Activated naive CD4-positive, alpha-beta T cell treated with anti-CD3 and anti-CD28 coated beads for 36 hours (primary cell): ENCODE measurements around the gene GPR152. TPM values are rescaled to one million over a fixed set of nuclear protein-coding genes. Genes with fewer than 3 reads are reported as not detected.
"Not testable (repeated sequence)": the region's sequence is repeated elsewhere in the genome, so short reads cannot be mapped to it uniquely, and the experiment has no call there.

Source experiments
- CTCF ChIA-PET: fragments of 350-600 bp; sonication (Branson Sonifier 250); formaldehyde crosslinking; loops from one replicate; lab custom pipeline; 2021; ENCODE audit warnings: antibody characterized with exemption; lab: Charles Lee
- DNase-seq: peaks from one replicate; pipeline ENCODE4 v3.0.0-alpha.2; 2020
- H3K27ac Mint-ChIP-seq: one replicate; pipeline ENCODE4 v1.8.0; 2021; ENCODE audit warnings: mild to moderate bottlenecking, mixed read lengths
- H3K27me3 Mint-ChIP-seq: one replicate; pipeline ENCODE4 v1.8.0; 2021; ENCODE audit warnings: low read depth, mixed read lengths
- H3K36me3 Mint-ChIP-seq: one replicate; pipeline ENCODE4 v1.8.0; 2021; ENCODE audit warnings: low read depth, mixed read lengths
- H3K4me1 Mint-ChIP-seq: one replicate; pipeline ENCODE4 v1.8.0; 2021; ENCODE audit warnings: low read depth, mixed read lengths
- H3K4me3 Mint-ChIP-seq: one replicate; pipeline ENCODE4 v1.8.0; 2021; ENCODE audit warnings: mild to moderate bottlenecking, moderate library complexity, mixed read lengths
- H3K9me3 Mint-ChIP-seq: one replicate; pipeline ENCODE4 v1.8.0; 2021; ENCODE audit warnings: mixed read lengths
- intact Hi-C: fragments of 100-400 bp; cut with micrococcal nuclease; formaldehyde crosslinking; loops from one replicate; pipeline ENCODE4 v1.15.1; 2023
- microRNA-seq: library from miRNA; unstranded; fragments of <30 nt; microRNA quantifications from one replicate; pipeline ENCODE4 v1.2.0, GENCODE V29; 2022; ENCODE audit warnings: borderline microRNAs expressed, borderline replicate concordance
- total RNA-seq, 2 experiments: library from RNA; stranded (reverse); gene quantifications; one replicate each; pipeline ENCODE4 v1.2.3, GENCODE V29; 2021

The GPR152 gene
- total RNA-seq, 2 experiments from 2014 or later, result not detected

- Mint-ChIP-seq H3K36me3 (peaks cover 31% of the 10 kb centered on the region), H3K4me1 (peaks cover 67% of the 10 kb centered on the region)
Measured at GRCh38 chr11:67405688-67406339, 46.7 kb downstream of the GPR152 start.

GRCh38 chr11:67405196-67405567, 47.3 kb downstream of the GPR152 start:
- peak; percentile 55 for DNase-seq
- H3K9me3 Mint-ChIP-seq, result no peaks in the 10 kb centered on the region
- H3K27me3 Mint-ChIP-seq, result no peaks in the 10 kb centered on the region
- peaks cover 66% of the 10 kb centered on the region for H3K4me1 Mint-ChIP-seq
- intact Hi-C loops, result loop anchor here (10.0 kb wide), 1 partner anchor 400 kb away; no protein-coding TSS in a partner anchor
- H3K36me3 Mint-ChIP-seq, result peaks cover 34% of the 10 kb centered on the region
- peak overlapping the region; percentile 92 for H3K27ac Mint-ChIP-seq
- H3K4me3 Mint-ChIP-seq, result peak overlapping the region; percentile 83
- CTCF ChIA-PET, result interaction anchor here (1.2 to 6.2 kb wide), 4 partner anchors 13 to 63 kb away, joined by 3 to 28 read pairs (median 5); partner anchors contain the start of gene RAD9A

More at GRCh38 chr11:67405688-67406339, 46.7 kb downstream of the GPR152 start:
- H3K9me3 Mint-ChIP-seq, result no peaks in the 10 kb centered on the region
- no peaks in the 10 kb centered on the region for H3K27me3 Mint-ChIP-seq
- CTCF ChIA-PET, result interaction anchor here (1.2 to 6.2 kb wide), 2 partner anchors 13 to 14 kb away, joined by 3 to 28 read pairs; partner anchors contain the start of gene RAD9A
- intact Hi-C loops, result loop anchor here (10.0 kb wide), 1 partner anchor 399 kb away; no protein-coding TSS in a partner anchor
- peak overlapping the region; percentile 83 for H3K4me3 Mint-ChIP-seq
- peak overlapping the region; percentile 92 for H3K27ac Mint-ChIP-seq
- DNase-seq, result no peak

GRCh38 chr11:67404515-67405195, 47.9 kb downstream of the GPR152 start:
- peak overlapping the region; percentile 92 for H3K27ac Mint-ChIP-seq
- no peaks in the 10 kb centered on the region for H3K27me3 Mint-ChIP-seq
- peak; percentile 77 for DNase-seq
- peaks cover 32% of the 10 kb centered on the region for H3K36me3 Mint-ChIP-seq
- CTCF ChIA-PET, result interaction anchor here (0.7 to 6.2 kb wide), 7 partner anchors 8 to 65 kb away, joined by 3 to 28 read pairs (median 3); partner anchors contain the start of gene RAD9A
- H3K9me3 Mint-ChIP-seq, result no peaks in the 10 kb centered on the region
- peak overlapping the region; percentile 83 for H3K4me3 Mint-ChIP-seq
- peaks cover 63% of the 10 kb centered on the region for H3K4me1 Mint-ChIP-seq
- intact Hi-C loops, result loop anchor here (5.0 to 10.0 kb wide), 3 partner anchors 137 to 400 kb away; partner anchors contain the start of genes GRK2 and NDUFV1

GRCh38 chr11:67403085-67403484, 49.4 kb downstream of the GPR152 start:
- CTCF ChIA-PET, result interaction anchor here (0.6 to 6.2 kb wide), 7 partner anchors 10 to 60 kb away, joined by 3 to 28 read pairs (median 10); partner anchors contain the start of gene RPS6KB2
- Mint-ChIP-seq H3K4me3 (peak overlapping the region; percentile 83), H3K36me3 (peaks cover 35% of the 10 kb centered on the region), H3K27ac (peak overlapping the region; percentile 92), H3K4me1 (peaks cover 61% of the 10 kb centered on the region)
- DNase-seq, H3K27me3 Mint-ChIP-seq, H3K9me3 Mint-ChIP-seq: not testable (repeated sequence)
- intact Hi-C loops, result loop anchor here (1.0 to 10.0 kb wide), 6 partner anchors 25 to 402 kb away; partner anchors contain the start of genes GRK2, NDUFV1, RPS6KB2 and TMEM134

GRCh38 chr11:67402192-67402839, 50.2 kb downstream of the GPR152 start:
- Mint-ChIP-seq H3K27ac (peak overlapping the region; percentile 92), H3K36me3 (peaks cover 36% of the 10 kb centered on the region), H3K4me3 (peak overlapping the region; percentile 65), H3K4me1 (peaks cover 61% of the 10 kb centered on the region)
- not testable (repeated sequence) for H3K27me3 Mint-ChIP-seq, H3K9me3 Mint-ChIP-seq, DNase-seq
- intact Hi-C loops, result loop anchor here (1.0 to 10.0 kb wide), 7 partner anchors 19 to 402 kb away; partner anchors contain the start of genes GRK2, NDUFV1 and PTPRCAP
- CTCF ChIA-PET, result interaction anchor here (0.6 to 6.2 kb wide), 14 partner anchors 10 to 104 kb away, joined by 3 to 28 read pairs (median 6); partner anchors contain the start of genes PITPNM1, PTPRCAP, RAD9A and RPS6KB2

GRCh38 chr11:67401495-67402191, 50.9 kb downstream of the GPR152 start, which contains the start of gene PPP1CA:
TSS of gene PPP1CA (minus strand) at chr11:67401858. CDS start at chr11:67401782, 76 bp downstream.
- peak within 1 kb of the TSS; percentile 72 for H3K4me3 Mint-ChIP-seq
- H3K27me3 Mint-ChIP-seq, result no peaks in the 10 kb centered on the region
- H3K36me3 Mint-ChIP-seq, result peaks cover 35% of the 10 kb centered on the region
- H3K4me1 Mint-ChIP-seq, result peaks cover 60% of the 10 kb centered on the region
- H3K9me3 Mint-ChIP-seq, result no peaks in the 10 kb centered on the region
- intact Hi-C loops, result loop anchor here (1.0 to 10.0 kb wide), 8 partner anchors 20 to 403 kb away; partner anchors contain the start of genes GRK2, NDUFV1 and PTPRCAP
- CTCF ChIA-PET, result interaction anchor here (0.6 to 6.2 kb wide), 20 partner anchors 10 to 155 kb away, joined by 3 to 28 read pairs (median 4); partner anchors contain the start of genes PITPNM1, POLD4, PTPRCAP and RAD9A
- peak within 1 kb of the TSS; percentile 92 for H3K27ac Mint-ChIP-seq
- peak; percentile 91 for DNase-seq

Small RNA genes within 50 kb of the gene (microRNA-seq; reads per million reads assigned to microRNA genes)
- gene MIR6752, result 2.7 reads per million

Other genes starting within 250 kb of the GPR152 start
- 100 to 1,000 TPM; 293 to 295 TPM for gene GRK2, start 186.3 kb downstream of the GPR152 start, total RNA-seq
- 10 to 100 TPM; 56.2 to 61.9 TPM for gene ANKRD13D, start 163.4 kb downstream of the GPR152 start, total RNA-seq
- gene SSH3, start 149.2 kb downstream of the GPR152 start, total RNA-seq, result 1 to 10 TPM; 4.1 to 5.4 TPM
- gene POLD4, start 99.2 kb downstream of the GPR152 start, total RNA-seq, result 10 to 100 TPM; 40.7 to 42.0 TPM
- gene CLCF1, start 79.1 kb downstream of the GPR152 start, total RNA-seq, result not detected
- gene RAD9A, start 60.7 kb downstream of the GPR152 start, total RNA-seq, result 10 to 100 TPM; 29.5 to 30.7 TPM
- gene PPP1CA, start 50.9 kb downstream of the GPR152 start, total RNA-seq, result 100 to 1,000 TPM; 202 to 204 TPM
- gene TBC1D10C, start 48.6 kb downstream of the GPR152 start, total RNA-seq, result 10 to 100 TPM; 73.7 to 81.4 TPM
- gene CARNS1, start 37.1 kb downstream of the GPR152 start, total RNA-seq, result 1 to 10 TPM in 1 of 2 experiments, under 1 TPM in 1; 0.91 to 2.0 TPM
- gene RPS6KB2, start 24.2 kb downstream of the GPR152 start, total RNA-seq, result 10 to 100 TPM; 50.7 to 51.2 TPM
- 10 to 100 TPM; 56.8 to 62.4 TPM for gene PTPRCAP, start 15.0 kb downstream of the GPR152 start, total RNA-seq
- 100 to 1,000 TPM; 298 to 305 TPM for gene CORO1B, start 9.3 kb downstream of the GPR152 start, total RNA-seq
- gene CABP4, start 2.6 kb upstream of the GPR152 start, total RNA-seq, result 1 to 10 TPM; 1.4 to 2.3 TPM
- 10 to 100 TPM; 52.6 to 56.1 TPM for gene TMEM134, start 16.5 kb upstream of the GPR152 start, total RNA-seq
- gene AIP, start 30.3 kb upstream of the GPR152 start, total RNA-seq, result 100 to 1,000 TPM; 163 to 166 TPM
- 100 to 1,000 TPM; 112 to 127 TPM for gene PITPNM1, start 52.6 kb upstream of the GPR152 start, total RNA-seq
- gene CDK2AP2, start 55.4 kb upstream of the GPR152 start, total RNA-seq, result 10 to 100 TPM; 53.7 to 55.1 TPM
- not detected for gene CABP2, start 70.7 kb upstream of the GPR152 start, total RNA-seq
- gene GSTP1, start 131.1 kb upstream of the GPR152 start, total RNA-seq, result 100 to 1,000 TPM; 398 to 403 TPM
- 100 to 1,000 TPM; 347 to 356 TPM for gene NDUFV1, start 154.2 kb upstream of the GPR152 start, total RNA-seq
- gene NUDT8, start 177.2 kb upstream of the GPR152 start, total RNA-seq, result 10 to 100 TPM; 29.7 to 30.4 TPM
- gene TBX10, start 187.0 kb upstream of the GPR152 start, total RNA-seq, result not detected
- gene ACY3, start 198.0 kb upstream of the GPR152 start, total RNA-seq, result not detected
- not detected for gene ALDH3B2, start 221.9 kb upstream of the GPR152 start, total RNA-seq